ENCODE measurements around the gene LYRM4. TPM values are rescaled to one million over a fixed set of nuclear protein-coding genes. Genes with fewer than 3 reads are reported as not detected.
"Not testable (repeated sequence)": the region's sequence is repeated elsewhere in the genome, so short reads cannot be mapped to it uniquely, and the experiment has no call there.

LYRM4 gene
- total and polyA plus RNA-seq, 12 donors = 18.3 to 33.0 (median 24.5) TPM

GRCh38 chr6:5121956-5122355 lies 138.8 kb downstream of the LYRM4 start:
- H3K27ac ChIP-seq = peak overlapping the region in 4 of 10 donors; percentile 41 to 59 (median 49)
- no peak overlapping the region for H3K4me3 ChIP-seq
- peaks cover 0 to 19% (median 7%) of the 10 kb centered on the region in 9 donors for H3K4me1 ChIP-seq
- H3K27me3 ChIP-seq = no peaks in the 10 kb centered on the region
- 76% methylated on average over 7 of the region's 7 CpGs for WGBS, 2 donors
- TF ChIP-seq, protein P1, sequence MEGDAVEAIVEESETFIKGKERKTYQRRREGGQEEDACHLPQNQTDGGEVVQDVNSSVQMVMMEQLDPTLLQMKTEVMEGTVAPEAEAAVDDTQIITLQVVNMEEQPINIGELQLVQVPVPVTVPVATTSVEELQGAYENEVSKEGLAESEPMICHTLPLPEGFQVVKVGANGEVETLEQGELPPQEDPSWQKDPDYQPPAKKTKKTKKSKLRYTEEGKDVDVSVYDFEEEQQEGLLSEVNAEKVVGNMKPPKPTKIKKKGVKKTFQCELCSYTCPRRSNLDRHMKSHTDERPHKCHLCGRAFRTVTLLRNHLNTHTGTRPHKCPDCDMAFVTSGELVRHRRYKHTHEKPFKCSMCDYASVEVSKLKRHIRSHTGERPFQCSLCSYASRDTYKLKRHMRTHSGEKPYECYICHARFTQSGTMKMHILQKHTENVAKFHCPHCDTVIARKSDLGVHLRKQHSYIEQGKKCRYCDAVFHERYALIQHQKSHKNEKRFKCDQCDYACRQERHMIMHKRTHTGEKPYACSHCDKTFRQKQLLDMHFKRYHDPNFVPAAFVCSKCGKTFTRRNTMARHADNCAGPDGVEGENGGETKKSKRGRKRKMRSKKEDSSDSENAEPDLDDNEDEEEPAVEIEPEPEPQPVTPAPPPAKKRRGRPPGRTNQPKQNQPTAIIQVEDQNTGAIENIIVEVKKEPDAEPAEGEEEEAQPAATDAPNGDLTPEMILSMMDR (IDR thresholded peaks at IDR 0.05) = no peak
- ATAC-seq (peak in 1 of 8 donors; percentile 4), DNase-seq (no peak)
- intact Hi-C loops (cut with DNase I) = loop anchor here in 1 of 10 donors (5.0 kb wide), 1 partner anchor 45 kb away; no protein-coding TSS in a partner anchor
- H3K9me3 ChIP-seq = no peaks in the 10 kb centered on the region
- no peaks in the 10 kb centered on the region for H3K36me3 ChIP-seq

DNA sequence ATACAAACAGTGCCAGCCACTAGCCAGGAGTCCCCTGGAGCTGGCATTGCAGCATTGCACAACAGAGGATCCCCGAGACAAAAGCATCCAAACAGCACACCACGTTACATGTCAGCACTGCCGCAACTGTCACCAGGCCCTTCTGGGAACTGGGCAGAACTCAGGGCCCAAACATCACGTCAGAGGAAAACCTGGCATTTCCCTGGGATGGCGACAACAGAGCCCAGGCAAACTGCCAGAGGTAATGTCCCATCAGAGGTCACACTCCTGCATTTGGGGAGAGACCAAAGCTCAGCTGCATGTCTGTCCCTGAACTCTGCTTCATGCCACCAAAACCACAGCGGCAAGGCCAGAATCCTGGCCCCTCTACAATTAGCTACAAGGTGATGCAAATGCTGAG lies 139.3 kb downstream of the LYRM4 start:
- H3K27ac ChIP-seq = peak overlapping the region in 5 of 10 donors; percentile 22 to 59 (median 48)
- WGBS, 2 donors = 48 to 52% methylated on average over 6 of the region's 6 CpGs

DNA sequence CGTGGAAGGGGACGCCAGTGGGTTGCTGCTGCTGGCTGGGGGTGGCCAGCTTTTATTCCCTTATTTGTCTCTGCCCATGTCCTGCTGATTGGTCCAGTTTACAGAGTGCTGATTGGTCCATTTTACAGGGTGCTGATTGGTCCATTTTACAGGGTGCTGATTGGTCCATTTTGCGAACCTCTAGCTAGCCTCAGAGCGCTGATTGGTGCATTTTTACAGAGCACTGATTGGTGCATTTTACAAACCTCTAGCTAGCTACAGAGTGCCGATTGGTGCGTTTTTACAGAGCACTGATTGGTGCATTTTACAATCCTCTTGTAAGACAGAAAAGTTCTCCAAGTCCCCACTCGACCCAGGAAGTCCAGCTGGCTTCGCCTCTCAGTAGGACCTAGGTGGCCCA lies 140.2 kb downstream of the LYRM4 start:
- not testable (repeated sequence) for ATAC-seq, DNase-seq, H3K36me3 ChIP-seq, H3K27ac ChIP-seq, H3K9me3 ChIP-seq, H3K4me3 ChIP-seq, H3K27me3 ChIP-seq
- intact Hi-C loops (cut with DNase I) = loop anchor here in 1 of 10 donors (5.0 kb wide), 1 partner anchor 43 kb away; no protein-coding TSS in a partner anchor
- peaks cover 0 to 19% (median 7%) of the 10 kb centered on the region in 9 donors for H3K4me1 ChIP-seq
- WGBS, 2 donors = 96 to 98% methylated on average over 8 of the region's 8 CpGs

More for the DNA sequence above, 139.3 kb downstream of the LYRM4 start:
- Histone ChIP-seq H3K27me3 (no peaks in the 10 kb centered on the region), H3K9me3 (no peaks in the 10 kb centered on the region), H3K4me3 (no peak overlapping the region), H3K36me3 (no peaks in the 10 kb centered on the region), H3K4me1 (peaks cover 0 to 19% (median 7%) of the 10 kb centered on the region in 9 donors)
- intact Hi-C loops (cut with DNase I) = loop anchor here in 1 of 10 donors (5.0 kb wide), 1 partner anchor 44 kb away; no protein-coding TSS in a partner anchor
- TF ChIP-seq, protein P1 (IDR thresholded peaks at IDR 0.05) = no peak
- peak; percentile 54 to 69 for DNase-seq
- ATAC-seq = peak; percentile 28 to 98 (median 92)

DNA sequence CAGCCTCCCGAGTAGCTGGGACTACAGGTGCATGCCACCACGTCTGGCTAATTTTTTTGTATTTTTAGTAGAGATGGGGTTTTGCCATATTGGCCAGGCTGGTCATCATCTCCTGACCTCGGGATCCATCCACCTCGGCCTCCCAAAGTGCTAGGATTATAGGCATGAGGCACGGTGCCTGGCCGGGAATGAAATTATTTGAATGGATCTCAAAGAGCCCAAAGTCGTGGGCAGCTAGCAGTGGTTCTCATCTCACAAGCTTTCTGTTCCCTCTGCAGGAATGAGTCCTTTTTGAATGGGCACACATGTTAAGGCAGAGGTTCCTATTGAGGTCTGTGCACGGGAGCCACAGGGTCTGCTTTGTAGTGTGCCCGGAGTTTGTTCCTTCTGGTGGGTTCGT lies 140.7 kb downstream of the LYRM4 start:
- WGBS, 2 donors = 95 to 96% methylated on average over 10 of the region's 10 CpGs
- intact Hi-C loops (cut with DNase I) = loop anchor here in 1 of 10 donors (5.0 kb wide), 1 partner anchor 43 kb away; no protein-coding TSS in a partner anchor
- ATAC-seq (no peak), DNase-seq (no peak)
- Histone ChIP-seq H3K36me3 (no peaks in the 10 kb centered on the region), H3K27ac (no peak overlapping the region), H3K9me3 (no peaks in the 10 kb centered on the region), H3K4me3 (no peak overlapping the region), H3K4me1 (peaks cover 0 to 19% (median 7%) of the 10 kb centered on the region in 9 donors), H3K27me3 (no peaks in the 10 kb centered on the region)
- TF ChIP-seq, protein P1 (IDR thresholded peaks at IDR 0.05) = no peak

Measured in heart right ventricle (tissue), 16 donors.